ENCODE data around the gene CPT1B. TPM values are rescaled to one million over a fixed set of nuclear protein-coding genes. Genes with fewer than 3 reads are reported as not detected.

CPT1B gene
- total and polyA plus RNA-seq, 2 of the 4 experiments (the other 2 are of a cell fraction) = 0.36 to 1.8 TPM

DNA sequence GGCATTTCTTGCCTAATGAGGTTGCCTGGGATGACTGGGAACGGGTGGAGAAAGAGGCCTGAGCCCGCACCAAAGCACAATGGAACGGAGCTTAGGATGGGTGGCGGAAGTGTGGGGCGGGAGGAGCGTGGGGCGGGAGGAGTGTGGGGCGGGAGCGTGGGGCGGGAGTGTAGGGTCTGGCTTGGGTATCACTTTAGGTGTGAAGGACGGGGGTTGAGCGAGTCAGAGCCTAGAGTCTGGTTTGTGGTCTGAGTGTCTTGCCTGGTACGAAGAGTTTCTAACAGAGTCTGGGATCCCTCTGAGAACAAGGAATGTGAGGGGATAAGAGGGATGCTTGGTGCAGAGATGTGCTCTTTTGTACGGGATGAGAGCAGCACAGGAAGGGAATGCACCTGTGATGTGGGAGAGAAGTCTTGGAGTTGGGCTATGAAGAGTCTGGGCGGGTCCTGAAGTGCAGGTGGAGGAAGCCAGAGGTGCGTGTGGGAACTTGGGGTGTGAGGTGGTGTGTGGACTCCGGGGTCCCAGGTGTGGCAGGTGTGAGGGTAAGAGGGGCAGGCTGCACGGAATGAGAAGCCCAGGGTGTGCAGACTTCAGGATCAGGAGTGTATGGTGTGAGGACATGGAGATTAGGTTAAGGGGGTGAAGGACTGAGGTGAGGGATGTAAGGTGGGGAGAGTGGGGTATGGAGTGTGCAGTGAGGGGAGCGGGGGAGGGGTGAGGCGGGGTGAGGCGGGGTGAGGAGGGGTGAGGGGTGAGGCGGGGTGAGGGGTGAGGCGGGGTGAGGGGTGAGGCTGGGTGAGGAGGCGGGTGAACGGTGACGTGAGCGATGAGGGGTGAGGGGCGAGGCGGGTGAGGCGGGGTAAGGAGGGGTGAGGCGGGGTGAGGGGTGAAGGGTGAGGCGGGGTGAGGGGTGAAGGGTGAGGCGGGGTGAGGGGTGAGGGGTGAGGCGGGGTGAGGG, 16.5 kb downstream of the CPT1B start:
- Histone ChIP-seq H4K5ac (ENCODE audit: low read depth, low read length) (no peak overlapping the region), H4K91ac (ENCODE audit: insufficient read depth, low read depth, low read length) (no peak overlapping the region), H3K9me1 (ENCODE audit: insufficient read depth, low read length) (0 out of 2 replicates have a peak, but pooled peaks cover 4% of the 10 kb centered on the region), H3K14ac (replicated peaks; ENCODE audit: low read depth, low read length) (no peak overlapping the region), H3K9ac (ENCODE audit: low read depth, low read length) (no peak overlapping the region), H2AK5ac (ENCODE audit: low read depth, low read length) (no peak overlapping the region), H2AK9ac (replicated peaks; ENCODE audit: low read depth, low read length, poor library complexity) (no peak overlapping the region), H3K27me3 (ENCODE audit: control insufficient read depth, insufficient read depth, low read length) (peaks cover 32% of the 10 kb centered on the region), H3K27ac (ENCODE audit: insufficient read depth, low read length) (no peak overlapping the region), H2BK15ac (ENCODE audit: low read depth, low read length) (no peak overlapping the region), H4K8ac (ENCODE audit: low read depth in 2 of 2, low read length in 2 of 2) (no peak overlapping the region), H3K4ac (ENCODE audit: low read depth, low read length) (no peak overlapping the region), H3K4me1 (ENCODE audit: control insufficient read depth, insufficient read depth, low read length) (no peaks in the 10 kb centered on the region), H3K23ac (ENCODE audit: low read depth, low read length) (no peak overlapping the region), H3K9me3 (ENCODE audit: control insufficient read depth, insufficient read depth, low read length) (no peaks in the 10 kb centered on the region), H3K4me2 (ENCODE audit: low read depth, low read length) (no peak overlapping the region), H3K56ac (ENCODE audit: extremely low read depth, insufficient read depth, low read length) (no peak overlapping the region), H3K79me1 (ENCODE audit: low read depth in 1 of 2, low read length in 2 of 2) (no peaks in the 10 kb centered on the region), H3K4me3 (ENCODE audit: insufficient read depth, low read depth, low read length) (no peak overlapping the region), H2BK120ac (ENCODE audit: low read depth, low read length) (no peak overlapping the region), H3K18ac (ENCODE audit: low read depth, low read length) (no peak overlapping the region), H2AFZ (replicated peaks; ENCODE audit: low read length, poor library complexity) (peak overlapping the region; percentile 51), H2BK5ac (ENCODE audit: low read depth, low read length, poor library complexity, severe bottlenecking) (no peak overlapping the region), H2BK20ac (ENCODE audit: low read depth, low read length) (no peak overlapping the region), H3K36me3 (ENCODE audit: control insufficient read depth, insufficient read depth, low read length) (no peaks in the 10 kb centered on the region), H4K20me1 (ENCODE audit: insufficient read depth, low read length) (no peaks in the 10 kb centered on the region)
- 68% methylated on average over 13 of the region's 34 CpGs; no CpG with 5 or more reads in 1 of the 2 experiments for whole genome bisulfite sequencing, 2 experiments (ENCODE audit: extremely low coverage in 2 of 2, insufficient read length in 1 of 2)
- BruUV-seq (replicated peaks) = no TSS peak
- in situ Hi-C loops (cut with MboI; ENCODE audit: low sequenced_read_pairs) = no loop called here
- intact Hi-C loops (cut with micrococcal nuclease) = no loop called here
- CTCF ChIA-PET = no interaction called here
- dilution Hi-C loops (cut with HindIII; ENCODE audit: low sequenced_read_pairs, unreplicated experiment) = no loop called here
- POLR2A ChIA-PET (ENCODE audit: unreplicated experiment) = no interaction called here
- DNase-seq (no peak), ATAC-seq (ENCODE audit: low read depth) (no peak)
- no peak for TF ChIP-seq FOS (IDR thresholded peaks at IDR 0.05; ENCODE audit: low read depth, low read length)
- TF ChIP-seq MAZ (IDR thresholded peaks at IDR 0.05; ENCODE audit: borderline replicate concordance, low read depth, low read length) = no peak
- TF ChIP-seq BHLHE40 (IDR thresholded peaks at IDR 0.05; ENCODE audit: low read depth, low read length) = no peak
- no peak for TF ChIP-seq MXI1 (IDR thresholded peaks at IDR 0.05; ENCODE audit: borderline replicate concordance, low read depth, low read length)
- TF ChIP-seq POLR2A (IDR thresholded peaks at IDR 0.05; ENCODE audit: low read depth, low read length) = no peak
- TF ChIP-seq RAD21 (IDR thresholded peaks at IDR 0.05; ENCODE audit: low read length) = no peak
- TF ChIP-seq CHD1 (IDR thresholded peaks at IDR 0.05; ENCODE audit: low read depth, low read length) = no peak
- TF ChIP-seq SMC3 (IDR thresholded peaks at IDR 0.05; ENCODE audit: low read depth, low read length) = no peak
- TF ChIP-seq, protein P1, sequence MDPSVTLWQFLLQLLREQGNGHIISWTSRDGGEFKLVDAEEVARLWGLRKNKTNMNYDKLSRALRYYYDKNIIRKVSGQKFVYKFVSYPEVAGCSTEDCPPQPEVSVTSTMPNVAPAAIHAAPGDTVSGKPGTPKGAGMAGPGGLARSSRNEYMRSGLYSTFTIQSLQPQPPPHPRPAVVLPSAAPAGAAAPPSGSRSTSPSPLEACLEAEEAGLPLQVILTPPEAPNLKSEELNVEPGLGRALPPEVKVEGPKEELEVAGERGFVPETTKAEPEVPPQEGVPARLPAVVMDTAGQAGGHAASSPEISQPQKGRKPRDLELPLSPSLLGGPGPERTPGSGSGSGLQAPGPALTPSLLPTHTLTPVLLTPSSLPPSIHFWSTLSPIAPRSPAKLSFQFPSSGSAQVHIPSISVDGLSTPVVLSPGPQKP (IDR thresholded peaks at IDR 0.05; ENCODE audit: borderline replicate concordance, low read depth, low read length) = no peak
- TF ChIP-seq NFE2L2 (IDR thresholded peaks at IDR 0.05; ENCODE audit: low read depth, low read length) = no peak
- no peak for TF ChIP-seq CEBPB (IDR thresholded peaks at IDR 0.05; ENCODE audit: low read depth, low read length)
- TF ChIP-seq RFX5 (IDR thresholded peaks at IDR 0.05; ENCODE audit: low read depth, low read length) = no peak
- TF ChIP-seq, protein P2, sequence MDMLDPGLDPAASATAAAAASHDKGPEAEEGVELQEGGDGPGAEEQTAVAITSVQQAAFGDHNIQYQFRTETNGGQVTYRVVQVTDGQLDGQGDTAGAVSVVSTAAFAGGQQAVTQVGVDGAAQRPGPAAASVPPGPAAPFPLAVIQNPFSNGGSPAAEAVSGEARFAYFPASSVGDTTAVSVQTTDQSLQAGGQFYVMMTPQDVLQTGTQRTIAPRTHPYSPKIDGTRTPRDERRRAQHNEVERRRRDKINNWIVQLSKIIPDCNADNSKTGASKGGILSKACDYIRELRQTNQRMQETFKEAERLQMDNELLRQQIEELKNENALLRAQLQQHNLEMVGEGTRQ (IDR thresholded peaks at IDR 0.05; ENCODE audit: low read depth, low read length) = no peak
- TF ChIP-seq MAFK (IDR thresholded peaks at IDR 0.05; ENCODE audit: low read depth, low read length) = no peak
- TF ChIP-seq, protein P3, sequence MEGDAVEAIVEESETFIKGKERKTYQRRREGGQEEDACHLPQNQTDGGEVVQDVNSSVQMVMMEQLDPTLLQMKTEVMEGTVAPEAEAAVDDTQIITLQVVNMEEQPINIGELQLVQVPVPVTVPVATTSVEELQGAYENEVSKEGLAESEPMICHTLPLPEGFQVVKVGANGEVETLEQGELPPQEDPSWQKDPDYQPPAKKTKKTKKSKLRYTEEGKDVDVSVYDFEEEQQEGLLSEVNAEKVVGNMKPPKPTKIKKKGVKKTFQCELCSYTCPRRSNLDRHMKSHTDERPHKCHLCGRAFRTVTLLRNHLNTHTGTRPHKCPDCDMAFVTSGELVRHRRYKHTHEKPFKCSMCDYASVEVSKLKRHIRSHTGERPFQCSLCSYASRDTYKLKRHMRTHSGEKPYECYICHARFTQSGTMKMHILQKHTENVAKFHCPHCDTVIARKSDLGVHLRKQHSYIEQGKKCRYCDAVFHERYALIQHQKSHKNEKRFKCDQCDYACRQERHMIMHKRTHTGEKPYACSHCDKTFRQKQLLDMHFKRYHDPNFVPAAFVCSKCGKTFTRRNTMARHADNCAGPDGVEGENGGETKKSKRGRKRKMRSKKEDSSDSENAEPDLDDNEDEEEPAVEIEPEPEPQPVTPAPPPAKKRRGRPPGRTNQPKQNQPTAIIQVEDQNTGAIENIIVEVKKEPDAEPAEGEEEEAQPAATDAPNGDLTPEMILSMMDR (conservative IDR thresholded peaks at IDR 0.05; ENCODE audit: low read depth, low read length) = no peak

All from IMR-90 (cell line).